Smooth muscle cell of the brain vasculature (primary cell): Measurements from ENCODE around the gene MRPL39.

Source experiments
- DNase-seq: peaks from one replicate; pipeline ENCODE4 v3.0.0-alpha.2; 2012; ENCODE audit warnings: low read depth, low spot score

The MRPL39 gene

DNA sequence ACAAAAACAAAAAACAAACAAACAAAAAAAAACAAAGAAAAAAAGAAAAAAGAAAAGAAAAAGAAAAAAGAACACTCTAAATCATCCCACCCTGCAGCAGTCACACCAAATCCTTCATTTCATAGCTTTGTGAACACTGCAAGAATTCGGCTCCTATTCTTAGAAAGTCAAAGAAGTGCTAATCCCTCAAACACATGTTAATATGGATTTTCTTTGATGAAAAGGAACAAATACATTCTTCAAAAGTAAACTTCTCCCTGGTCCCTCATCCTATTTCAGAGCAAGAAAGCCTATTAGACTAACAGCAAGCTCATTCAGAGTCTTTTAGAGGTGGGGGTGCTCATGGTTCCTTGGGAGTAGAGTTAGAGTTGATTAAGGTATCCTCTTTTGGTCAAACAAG is 7.2 kb upstream of the MRPL39 start:
- DNase-seq = no peak

DNA sequence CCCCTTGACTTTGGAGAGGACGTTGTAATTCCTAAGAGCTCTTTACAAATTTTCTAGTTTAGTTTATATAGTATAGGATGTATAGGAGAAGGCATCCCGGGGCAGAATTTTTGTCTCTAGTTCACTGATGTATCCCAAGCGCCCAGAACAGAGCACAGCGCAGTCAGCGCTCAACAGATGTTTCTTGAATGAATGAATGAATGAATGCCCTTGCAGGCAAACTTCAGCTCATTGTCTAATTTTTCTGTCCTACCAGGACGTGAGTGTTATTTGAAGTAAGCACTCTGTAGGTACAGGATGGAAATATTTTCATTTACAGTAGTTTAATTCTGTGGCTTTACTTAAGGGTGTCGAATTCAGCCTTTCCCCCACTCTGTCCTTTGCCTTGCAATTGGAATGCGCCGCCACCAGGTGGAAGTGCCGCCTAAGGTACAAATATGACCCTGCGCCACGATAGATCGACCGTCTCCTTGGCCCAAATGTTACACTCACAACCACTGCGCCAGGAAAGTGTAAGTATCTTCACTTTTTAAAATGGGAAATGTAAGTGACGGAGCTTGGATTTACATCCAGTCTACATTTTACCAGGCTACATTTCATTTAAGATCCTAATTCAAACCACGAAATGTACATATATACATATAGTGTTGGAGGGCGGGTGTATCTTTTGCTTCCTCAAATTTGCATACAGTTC is 910 bp upstream of the MRPL39 start:
- peak; percentile 69 for DNase-seq

- DNase-seq = no peak
These were observed 17.4 kb downstream of the MRPL39 start for GRCh38 chr21:25589887-25590286.

DNA sequence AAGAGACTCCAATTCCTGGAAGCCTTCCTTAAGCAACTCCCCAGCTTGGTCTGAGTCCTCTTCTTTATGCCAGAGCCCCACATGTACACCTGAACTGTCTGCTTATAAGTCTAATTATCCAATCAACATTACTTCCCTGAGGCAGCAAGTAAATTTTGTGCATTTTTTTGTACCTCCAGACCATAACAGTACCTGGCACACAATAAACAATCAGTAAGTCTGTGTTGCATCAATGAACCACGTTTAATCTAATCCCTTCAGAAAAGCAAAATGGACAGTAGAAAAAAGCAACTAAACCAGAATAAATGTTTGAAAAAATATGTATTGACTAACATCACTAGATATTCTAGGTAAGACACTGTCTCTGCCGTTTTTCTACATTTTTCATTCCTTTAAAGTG is 20.5 kb downstream of the MRPL39 start:
- no peak for DNase-seq

DNA sequence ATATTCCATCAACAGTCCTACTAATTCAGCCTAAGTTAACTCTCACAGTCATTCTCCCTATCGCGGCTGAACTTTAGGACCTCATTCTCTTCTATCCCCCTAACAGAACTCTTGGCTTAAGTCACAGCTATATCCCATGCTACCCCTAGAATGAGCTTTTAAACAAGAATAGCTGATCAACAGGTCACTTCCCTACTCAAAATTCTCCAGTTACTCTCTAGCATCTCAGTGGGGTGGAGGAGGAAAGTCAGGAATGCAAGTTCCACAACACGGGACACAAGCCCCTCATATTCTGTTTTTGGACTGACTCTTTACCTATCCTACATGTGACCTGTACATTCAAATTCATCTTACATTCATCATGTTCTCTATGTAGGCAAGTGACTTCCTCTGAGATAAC is 21.0 kb downstream of the MRPL39 start:
- no peak for DNase-seq

- no peak for DNase-seq
These were observed 22.2 kb downstream of the MRPL39 start for GRCh38 chr21:25584833-25585676.

DNA sequence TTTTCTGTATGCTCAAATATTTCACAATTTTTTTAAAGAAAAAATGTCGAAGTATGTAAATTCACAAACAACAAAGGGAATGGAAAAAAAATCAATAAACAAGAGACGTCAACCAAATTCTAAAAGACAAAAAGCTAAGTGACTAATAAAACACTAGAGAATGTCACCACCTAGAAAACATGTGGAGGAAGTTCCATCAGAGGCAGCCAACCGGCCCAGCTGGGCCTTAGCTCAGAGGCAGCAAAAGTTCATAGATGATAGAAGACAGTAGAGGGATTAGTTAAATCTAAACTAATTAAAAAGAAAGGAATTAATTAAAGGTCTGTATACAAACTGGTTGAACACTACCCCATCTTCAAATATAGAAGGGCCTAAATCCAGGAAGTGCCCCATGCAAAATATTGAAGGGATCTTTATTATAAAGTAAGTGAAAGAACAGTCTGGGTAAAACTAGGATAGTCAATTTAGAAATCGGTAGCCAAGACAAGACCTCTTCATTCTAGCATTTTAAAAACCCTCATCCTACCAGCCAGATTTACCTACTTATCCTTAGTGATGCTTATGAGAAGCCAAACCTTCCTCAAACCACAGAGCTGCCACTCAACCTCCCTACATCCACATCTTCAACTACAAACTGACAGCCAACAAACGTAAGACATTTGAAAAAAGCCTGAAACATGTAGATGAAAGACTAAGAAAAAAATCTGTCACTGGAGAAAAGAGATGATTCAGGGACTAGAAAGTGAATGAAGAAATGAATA is 23.7 kb downstream of the MRPL39 start:
- DNase-seq = no peak

DNA sequence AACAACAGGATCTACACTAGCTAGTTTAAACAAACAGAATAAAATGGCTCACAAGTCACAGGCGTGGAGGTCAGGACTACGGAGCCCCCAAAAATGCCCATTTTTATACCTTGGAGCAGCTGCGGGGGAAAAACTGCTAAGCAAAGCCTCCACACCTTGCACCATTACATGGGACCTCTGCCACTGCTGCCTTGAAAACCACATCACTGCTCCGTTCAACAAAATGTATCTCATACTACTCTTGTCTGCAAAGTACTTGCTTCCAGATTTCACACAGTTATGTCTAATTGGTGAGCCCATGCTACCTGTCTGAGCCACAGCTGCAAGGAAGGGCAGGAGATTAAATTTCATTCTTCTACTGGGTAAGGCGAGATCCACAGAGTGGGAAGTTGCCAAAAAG is 24.4 kb downstream of the MRPL39 start:
- no peak for DNase-seq

GRCh38 chr21:25582164-25582790 is 25.0 kb downstream of the MRPL39 start:
- DNase-seq = no peak

- DNase-seq = no peak
These were observed 25.7 kb downstream of the MRPL39 start for GRCh38 chr21:25581582-25581981.

- DNase-seq = no peak
These were observed 26.4 kb downstream of the MRPL39 start for GRCh38 chr21:25580912-25581260.

GRCh38 chr21:25579226-25580013 is 27.9 kb downstream of the MRPL39 start:
- DNase-seq = no peak

- no peak for DNase-seq
These were observed 29.0 kb downstream of the MRPL39 start for GRCh38 chr21:25578056-25578961.

- DNase-seq = no peak
These were observed 29.7 kb downstream of the MRPL39 start for GRCh38 chr21:25577424-25578055.

GRCh38 chr21:25573409-25574206 is 33.7 kb downstream of the MRPL39 start:
- no peak for DNase-seq

DNA sequence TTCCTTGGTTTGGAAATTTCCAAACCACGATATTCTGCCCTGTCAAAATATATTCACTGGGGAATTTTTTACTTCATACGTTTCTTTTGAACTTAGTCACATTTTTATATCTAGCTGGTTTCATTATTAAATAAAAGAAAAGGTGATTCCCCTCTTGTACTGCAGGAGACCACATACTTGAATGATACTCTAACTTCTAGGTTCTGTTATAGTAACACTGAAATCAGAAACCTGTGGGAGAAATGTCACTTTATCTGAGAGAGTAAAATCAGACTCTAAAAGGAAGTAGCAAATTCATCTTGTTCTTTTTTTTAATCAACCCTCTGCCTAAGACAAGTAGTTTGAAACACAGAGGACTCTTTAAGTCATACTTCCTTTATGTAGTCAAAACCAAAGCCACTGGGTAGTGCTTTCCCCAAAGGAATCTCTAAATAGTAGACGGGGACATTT is 34.4 kb downstream of the MRPL39 start:
- DNase-seq = no peak

DNA sequence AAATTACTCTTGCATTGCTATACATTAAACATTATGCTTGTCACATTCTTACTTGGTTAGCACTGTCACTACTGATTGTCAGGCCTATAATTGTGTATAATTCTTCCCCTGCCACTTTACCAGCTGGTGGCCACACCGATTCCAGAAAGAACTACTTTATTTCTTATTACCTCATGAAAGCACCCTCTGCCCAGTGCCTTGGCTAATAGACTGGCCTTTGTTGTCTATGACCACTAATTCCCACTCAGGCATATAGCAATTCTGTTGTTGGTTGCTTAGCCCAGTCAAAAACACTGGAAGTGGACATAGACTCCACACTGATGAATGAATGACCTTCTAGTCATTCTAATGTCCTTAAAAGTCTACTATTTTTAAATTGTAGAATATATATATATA is 35.6 kb downstream of the MRPL39 start:
- DNase-seq = no peak

GRCh38 chr21:25569711-25570110 is 37.6 kb downstream of the MRPL39 start:
- no peak for DNase-seq

DNA sequence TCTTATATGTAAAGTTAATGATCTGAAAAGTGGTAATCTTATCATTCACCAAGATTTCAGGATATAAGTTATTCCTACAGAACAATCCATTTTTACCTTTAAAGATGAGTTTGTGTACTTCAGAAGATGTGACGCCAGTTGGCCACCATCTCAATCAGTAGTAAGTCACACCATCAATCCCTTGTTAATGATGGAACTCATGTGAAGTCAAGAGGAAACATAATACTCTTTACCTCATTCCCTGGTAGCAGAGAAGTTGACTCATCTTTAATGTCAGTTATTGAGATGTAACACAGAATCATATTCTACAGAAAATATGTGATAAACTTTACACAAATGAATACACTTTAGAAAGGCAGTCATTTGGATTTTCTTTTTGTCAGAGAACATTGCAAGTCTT is 38.2 kb downstream of the MRPL39 start:
- DNase-seq = no peak
